Large intestine (tissue), 3 donors: ENCODE measurements around the gene E4F1. TPM values are rescaled to one million over a fixed set of nuclear protein-coding genes. Genes with fewer than 3 reads are reported as not detected.

Source experiments
- DNase-seq, 2 donors: peaks; one replicate each; pipeline versions ENCODE4 v3.0.0 to v3.0.0-alpha.2; 2013
- H3K27ac ChIP-seq: one replicate; pipeline ENCODE4 v1.5.1; 2013; ENCODE audit warnings: low read length
- H3K27me3 ChIP-seq: 2 replicates; pipeline ENCODE4 v1.6.1; 2013; ENCODE audit warnings: low read length; ENCODE audit not compliant: control insufficient read depth, insufficient read depth
- H3K36me3 ChIP-seq: 2 replicates; pipeline ENCODE4 v1.6.1; 2013; ENCODE audit warnings: low read length; ENCODE audit not compliant: control insufficient read depth, insufficient read depth
- H3K4me1 ChIP-seq: one replicate; pipeline ENCODE4 v1.6.1; 2013; ENCODE audit warnings: low read length; ENCODE audit not compliant: control insufficient read depth, insufficient read depth
- H3K4me3 ChIP-seq: one replicate; pipeline ENCODE4 v1.5.1; 2013; ENCODE audit warnings: low read length
- H3K9me3 ChIP-seq: one replicate; pipeline ENCODE4 v1.6.1; 2013; ENCODE audit warnings: mild to moderate bottlenecking, low read depth, low read length, moderate library complexity; ENCODE audit not compliant: control insufficient read depth
- WGBS: methylation state at CpG from one replicate; pipeline ENCODE4 v1.1.5; 2013; ENCODE audit warnings: low lambda C conversion rate; ENCODE audit not compliant: insufficient coverage; 5-methylcytosine and 5-hydroxymethylcytosine counted together
- polyA plus RNA-seq: library from polyadenylated mRNA; unstranded; fragments of 120-200 nt; gene quantifications from one replicate; pipeline ENCODE4 v1.2.1, GENCODE V29; 2013

Gene E4F1
- polyA plus RNA-seq, 1 donor = 18.4 TPM

- no CpG with 5 or more reads among the region's 26 CpGs for WGBS
- Histone ChIP-seq H3K36me3 (no peaks in the 10 kb centered on the region), H3K4me1 (no peaks in the 10 kb centered on the region), H3K27ac (no peak overlapping the region), H3K27me3 (peaks cover 9% of the 10 kb centered on the region), H3K4me3 (no peak overlapping the region), H3K9me3 (no peaks in the 10 kb centered on the region)
- no peak for DNase-seq
Observed at GRCh38 chr16:2282866-2283555, 59.6 kb downstream of the E4F1 start.

GRCh38 chr16:2284001-2284770 is 60.8 kb downstream of the E4F1 start:
- no peaks in the 10 kb centered on the region for H3K4me1 ChIP-seq
- H3K9me3 ChIP-seq = no peaks in the 10 kb centered on the region
- H3K27ac ChIP-seq = no peak overlapping the region
- H3K36me3 ChIP-seq = no peaks in the 10 kb centered on the region
- H3K27me3 ChIP-seq = peaks cover 5% of the 10 kb centered on the region
- no peak for DNase-seq
- no peak overlapping the region for H3K4me3 ChIP-seq
- WGBS = no CpG with 5 or more reads among the region's 37 CpGs

- no CpG with 5 or more reads among the region's 35 CpGs for WGBS
- no peak overlapping the region for H3K4me3 ChIP-seq
- DNase-seq = no peak
- H3K36me3 ChIP-seq = no peaks in the 10 kb centered on the region
- no peak overlapping the region for H3K27ac ChIP-seq
- peaks cover 2% of the 10 kb centered on the region for H3K27me3 ChIP-seq
- H3K9me3 ChIP-seq = no peaks in the 10 kb centered on the region
- no peaks in the 10 kb centered on the region for H3K4me1 ChIP-seq
Observed at GRCh38 chr16:2284797-2285576, 61.6 kb downstream of the E4F1 start.

Other genes with a start within 250 kb of the E4F1 start
- 2.8 TPM for gene NOXO1, start 242.1 kb upstream of the E4F1 start, polyA plus RNA-seq
- 48.5 TPM for gene GFER, start 239.4 kb upstream of the E4F1 start, polyA plus RNA-seq
- gene SYNGR3, start 233.6 kb upstream of the E4F1 start, polyA plus RNA-seq = 4.2 TPM
- gene ZNF598, start 213.8 kb upstream of the E4F1 start, polyA plus RNA-seq = 28.9 TPM
- 4.4 TPM for gene NPW, start 203.8 kb upstream of the E4F1 start, polyA plus RNA-seq
- gene NHERF2, start 196.7 kb upstream of the E4F1 start, polyA plus RNA-seq = 32.3 TPM
- gene NTHL1, start 175.8 kb upstream of the E4F1 start, polyA plus RNA-seq = 15.6 TPM
- gene TSC2, start 175.6 kb upstream of the E4F1 start, polyA plus RNA-seq = 85.9 TPM
- gene PKD1, start 87.7 kb upstream of the E4F1 start, polyA plus RNA-seq = 58.4 TPM
- gene RAB26, start 75.0 kb upstream of the E4F1 start, polyA plus RNA-seq = 19.1 TPM
- 63.3 TPM for gene TRAF7, start 67.8 kb upstream of the E4F1 start, polyA plus RNA-seq
- 0.96 TPM for gene CASKIN1, start 27.0 kb upstream of the E4F1 start, polyA plus RNA-seq
- gene MLST8, start 18.1 kb upstream of the E4F1 start, polyA plus RNA-seq = 40.0 TPM
- gene BRICD5, start 12.7 kb upstream of the E4F1 start, polyA plus RNA-seq = 10.5 TPM
- gene PGP, start 8.8 kb upstream of the E4F1 start, polyA plus RNA-seq = 11.7 TPM
- 0.91 TPM for gene DNASE1L2, start 12.9 kb downstream of the E4F1 start, polyA plus RNA-seq
- 81.6 TPM for gene ECI1, start 28.0 kb downstream of the E4F1 start, polyA plus RNA-seq
- 172 TPM for gene RNPS1, start 44.5 kb downstream of the E4F1 start, polyA plus RNA-seq
- 4.7 TPM for gene ABCA3, start 117.1 kb downstream of the E4F1 start, polyA plus RNA-seq
- 6.4 TPM for gene CCNF, start 205.9 kb downstream of the E4F1 start, polyA plus RNA-seq
- gene TEDC2, start 236.5 kb downstream of the E4F1 start, polyA plus RNA-seq = 6.4 TPM
- gene NTN3, start 247.7 kb downstream of the E4F1 start, polyA plus RNA-seq = 0.75 TPM